A375 (cell line): ENCODE results near the gene NLRC3. TPM values are rescaled to one million over a fixed set of nuclear protein-coding genes. Genes with fewer than 3 reads are reported as not detected.

Source experiments
- total RNA-seq: library from RNA; depleted of rRNA; stranded (reverse); fragments of >200 nt; shearing (Covaris generic); gene quantifications from 2 replicates; pipeline ENCODE4 v1.2.3, GENCODE V29; 2014; rRNA removed

Gene NLRC3
- 0.08 TPM in 1 of 2 replicates, not detected in the other for total RNA-seq

GRCh38 chr16:3577302-3577752 lies at the start of gene NLRC3:
Gene NLRC3, minus strand, starts transcription at chr16:3577403. Its CDS starts 12,367 bp downstream, at chr16:3565036.

GRCh38 chr16:3611146-3611975 lies 34.2 kb upstream of the NLRC3 start, which contains the start of gene SLX4:
Gene SLX4, minus strand, starts transcription at chr16:3611606. Its CDS starts 2,642 bp downstream, at chr16:3608964.

GRCh38 chr16:3495176-3495575 lies 82.0 kb downstream of the NLRC3 start, which contains the start of gene C16orf90:
Gene C16orf90, minus strand, starts transcription at chr16:3495489. Its CDS starts 68 bp downstream, at chr16:3495421.

Other genes with a start within 250 kb of the NLRC3 start
- gene OR2C1, start 221.5 kb downstream of the NLRC3 start, total RNA-seq: not detected in 2 replicates
- gene ZSCAN32, start 176.4 kb downstream of the NLRC3 start, total RNA-seq: 11.1 and 12.6 TPM in 2 replicates
- 14.0 and 14.5 TPM in 2 replicates for gene ZNF174, start 176.2 kb downstream of the NLRC3 start, total RNA-seq
- 0.91 and 1.4 TPM in 2 replicates for gene ZNF597, start 133.9 kb downstream of the NLRC3 start, total RNA-seq
- 9.6 and 15.4 TPM in 2 replicates for gene NAA60, start 133.7 kb downstream of the NLRC3 start, total RNA-seq
- gene C16orf90, start 81.9 kb downstream of the NLRC3 start, total RNA-seq: not detected in 2 replicates
- 14.4 and 14.9 TPM in 2 replicates for gene CLUAP1, start 76.4 kb downstream of the NLRC3 start, total RNA-seq
- gene SLX4, start 34.2 kb upstream of the NLRC3 start, total RNA-seq: 5.1 and 7.0 TPM in 2 replicates
- 6.1 and 9.8 TPM in 2 replicates for gene DNASE1, start 77.3 kb upstream of the NLRC3 start, total RNA-seq
- gene TRAP1, start 140.1 kb upstream of the NLRC3 start, total RNA-seq: 204 and 258 TPM in 2 replicates